HepG2 (cell line): ENCODE data around the gene ZFAND3. TPM values are rescaled to one million over a fixed set of nuclear protein-coding genes. Genes with fewer than 3 reads are reported as not detected.

Experiments
- REST ChIP-seq, 2 experiments: IDR thresholded peaks; 2 replicates each; pipeline ENCODE4 v1.6.1; 2011 to 2012; ENCODE audit warnings: low read length in 2 of 2, borderline replicate concordance in 1 of 2, low read depth in 1 of 2, mild to moderate bottlenecking in 1 of 2, moderate library complexity in 1 of 2
- ZNF142 ChIP-seq: sonication (generic); formaldehyde crosslinking; IDR thresholded peaks from 2 replicates; pipeline ENCODE4 v1.4.0; 2020; ENCODE audit warnings: missing genetic modification reagents
- ZNF720 ChIP-seq: sonication (generic); formaldehyde crosslinking; IDR thresholded peaks from 2 replicates; pipeline ENCODE4 v1.4.0; 2020; ENCODE audit warnings: missing genetic modification reagents
- polyA plus RNA-seq, 8 experiments: library from polyadenylated mRNA; depleted of rRNA in 3 of 8; stranded (reverse) in 7 of 8; unstranded in 1 of 8; fragments of >200 nt; fragmentation: Illumina TruSeq in 4 of 8; extraction: Trizol in 4 of 8; gene quantifications; 2 replicates each; pipeline versions ENCODE4 v1.2.1 to v1.2.3, GENCODE V29; 2011 to 2016; ENCODE audit warnings: low read depth in 4 of 8, missing spikeins in 1 of 8, mixed read lengths in 1 of 8; ENCODE audit not compliant: insufficient read depth in 1 of 8
- total RNA-seq, 5 experiments: library from RNA; depleted of rRNA; stranded (reverse); fragments of >200 nt; fragmentation: Illumina TruSeq; extraction: Trizol; gene quantifications; 2 replicates each; pipeline ENCODE4 v1.2.3, GENCODE V29; 2016; ENCODE audit warnings: low read depth in 1 of 5

The ZFAND3 gene
- total and polyA plus RNA-seq, 2 of the 13 experiments (the other 11 are each of a cell fraction or from before 2014, with no cell fraction given), result 16.4 to 17.1 TPM

GRCh38 chr6:37819177-37819801 is at the start of gene ZFAND3 (continued):
- TF ChIP-seq REST (IDR thresholded peaks at IDR 0.05; ENCODE audit: borderline replicate concordance in 1 of 2, low read depth in 1 of 2, low read length in 2 of 2), result 0 out of 4 replicates have a peak, but pooled peaks of 1 of the 2 experiments have one; percentile 6
- no peak for TF ChIP-seq ZNF720
- no peak; the same call in 1 of the 2 replicates for TF ChIP-seq ZNF142 (CRISPR knock-in tag)
